Stimulated activated naive CD8-positive, alpha-beta T cell treated with anti-CD3 and anti-CD28 coated beads, Interleukin-15, Interleukin-2, amounts not matched to agents 100 ng/mL and 50 ng/mL, for 24 hours (primary cell): Measurements from ENCODE around the gene GORASP1.
"Not testable (repeated sequence)": the region's sequence is repeated elsewhere in the genome, so short reads cannot be mapped to it uniquely, and the experiment has no call there.

Source experiments
- H3K27ac Mint-ChIP-seq: one replicate; pipeline ENCODE4 v1.8.0; 2021; ENCODE audit warnings: mild to moderate bottlenecking, mixed read lengths
- H3K27me3 Mint-ChIP-seq: one replicate; pipeline ENCODE4 v1.8.0; 2021; ENCODE audit warnings: mixed read lengths
- H3K36me3 Mint-ChIP-seq: one replicate; pipeline ENCODE4 v1.8.0; 2021; ENCODE audit warnings: low read depth, mixed read lengths
- H3K4me1 Mint-ChIP-seq: one replicate; pipeline ENCODE4 v1.8.0; 2021; ENCODE audit warnings: low read depth, mixed read lengths
- H3K4me3 Mint-ChIP-seq: one replicate; pipeline ENCODE4 v1.8.0; 2021; ENCODE audit warnings: mild to moderate bottlenecking, mixed read lengths
- H3K9me3 Mint-ChIP-seq: one replicate; pipeline ENCODE4 v1.8.0; 2021; ENCODE audit warnings: mixed read lengths

GORASP1 gene

DNA sequence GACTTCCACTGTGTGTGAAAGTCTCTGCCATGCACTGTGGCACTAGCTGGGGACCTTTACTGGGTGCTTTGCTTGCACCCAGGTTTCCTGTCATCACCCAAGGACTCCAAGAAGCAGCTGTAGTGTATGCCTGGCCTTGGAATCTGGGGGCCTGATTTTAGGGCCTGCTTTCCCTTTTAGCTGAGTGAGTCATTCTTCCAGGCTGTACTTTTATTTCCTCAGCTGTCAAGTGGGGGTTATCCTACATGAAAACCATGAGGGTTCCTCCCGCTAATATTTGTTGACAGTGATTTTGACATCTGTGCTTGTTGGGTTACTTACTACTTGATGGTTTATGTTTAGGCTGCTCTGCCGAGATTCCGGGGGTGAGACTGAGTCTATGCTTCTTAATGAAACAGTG lies 18.5 kb downstream of the GORASP1 start:
- peaks cover 19% of the 10 kb centered on the region for H3K4me1 Mint-ChIP-seq
- no peak overlapping the region for H3K4me3 Mint-ChIP-seq
- no peaks in the 10 kb centered on the region for H3K9me3 Mint-ChIP-seq
- no peaks in the 10 kb centered on the region for H3K27me3 Mint-ChIP-seq
- H3K36me3 Mint-ChIP-seq = peaks cover 48% of the 10 kb centered on the region
- H3K27ac Mint-ChIP-seq = peak overlapping the region; percentile 24

DNA sequence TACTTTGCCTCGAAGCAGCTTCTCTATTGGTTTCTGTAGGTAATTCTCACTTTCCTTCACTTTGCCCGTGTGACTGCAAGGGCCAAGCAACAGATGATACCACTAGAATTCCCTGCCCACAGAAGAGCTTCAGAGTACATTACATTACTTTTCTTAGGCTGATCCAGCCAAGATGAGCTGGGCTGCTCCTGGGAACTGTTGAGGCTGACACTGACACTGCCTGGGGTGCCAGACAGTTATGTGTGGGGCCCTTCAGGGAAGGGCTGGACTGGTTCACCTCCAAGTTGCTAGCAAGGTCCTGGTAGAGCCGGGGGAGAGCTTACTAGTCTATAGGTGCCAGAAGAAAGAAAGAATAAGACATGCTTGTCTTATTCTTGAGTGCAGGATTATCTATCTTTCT lies 19.0 kb downstream of the GORASP1 start:
- no peak overlapping the region for H3K4me3 Mint-ChIP-seq
- no peak overlapping the region for H3K27ac Mint-ChIP-seq
- H3K27me3 Mint-ChIP-seq = no peaks in the 10 kb centered on the region
- peaks cover 22% of the 10 kb centered on the region for H3K4me1 Mint-ChIP-seq
- H3K36me3 Mint-ChIP-seq = peaks cover 46% of the 10 kb centered on the region
- H3K9me3 Mint-ChIP-seq = no peaks in the 10 kb centered on the region

DNA sequence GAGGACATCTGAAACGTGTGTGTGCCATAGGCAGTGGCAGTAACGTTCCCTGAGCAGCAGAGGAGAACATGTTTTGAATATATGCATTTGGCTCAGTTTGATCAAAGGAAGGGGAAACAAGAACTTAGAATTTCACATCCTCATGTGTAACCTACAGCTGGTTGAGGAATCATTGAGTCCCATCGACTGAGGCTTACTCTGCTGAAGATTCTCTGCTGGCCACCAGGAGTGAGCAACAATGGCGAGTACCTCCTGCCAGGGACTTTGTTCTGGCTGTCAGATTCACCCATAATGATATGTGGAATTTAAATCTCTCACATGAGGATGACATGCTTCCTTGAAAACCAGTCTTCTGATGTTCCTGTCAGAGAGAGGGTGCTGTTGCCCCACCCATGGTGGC lies 21.3 kb downstream of the GORASP1 start:
- Mint-ChIP-seq H3K36me3 (peaks cover 58% of the 10 kb centered on the region), H3K27ac (no peak overlapping the region), H3K4me3 (no peak overlapping the region), H3K27me3 (no peaks in the 10 kb centered on the region), H3K4me1 (peaks cover 35% of the 10 kb centered on the region), H3K9me3 (no peaks in the 10 kb centered on the region)

DNA sequence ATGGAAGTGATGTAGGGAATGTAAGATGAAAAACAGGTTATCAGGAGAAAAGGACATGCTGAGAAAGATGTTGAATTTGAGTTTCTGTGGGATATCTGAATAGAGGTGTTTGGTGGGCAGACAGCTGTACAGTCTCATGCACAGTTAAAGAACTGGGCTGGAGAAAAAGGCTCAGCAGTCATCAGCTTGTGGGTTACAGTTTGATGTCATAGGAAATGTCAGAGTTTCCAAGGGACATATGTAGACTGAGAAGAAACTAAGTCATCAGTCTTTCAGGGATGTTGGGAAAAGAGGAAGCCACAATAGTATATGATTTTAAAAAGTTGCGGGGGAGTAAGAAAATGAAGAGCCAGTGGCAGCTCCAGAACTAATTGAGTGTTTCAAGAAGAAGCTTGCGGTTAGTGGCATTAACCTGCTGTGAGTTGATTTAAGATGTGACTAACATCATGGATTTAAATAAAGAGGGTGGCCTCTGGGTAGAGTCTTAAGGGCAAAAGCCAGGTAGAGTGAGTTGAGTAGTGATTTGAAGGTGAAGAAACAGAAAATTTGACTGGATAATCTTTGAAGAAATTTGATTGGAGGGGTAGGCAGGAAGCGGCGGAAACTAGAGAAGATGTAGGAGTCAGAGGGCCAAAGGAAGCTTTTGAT lies 24.6 kb downstream of the GORASP1 start:
- H3K27ac Mint-ChIP-seq = peak overlapping the region; percentile 90
- no peaks in the 10 kb centered on the region for H3K27me3 Mint-ChIP-seq
- H3K9me3 Mint-ChIP-seq = no peaks in the 10 kb centered on the region
- H3K4me3 Mint-ChIP-seq = peak overlapping the region; percentile 37
- H3K4me1 Mint-ChIP-seq = peaks cover 23% of the 10 kb centered on the region
- peaks cover 48% of the 10 kb centered on the region for H3K36me3 Mint-ChIP-seq

DNA sequence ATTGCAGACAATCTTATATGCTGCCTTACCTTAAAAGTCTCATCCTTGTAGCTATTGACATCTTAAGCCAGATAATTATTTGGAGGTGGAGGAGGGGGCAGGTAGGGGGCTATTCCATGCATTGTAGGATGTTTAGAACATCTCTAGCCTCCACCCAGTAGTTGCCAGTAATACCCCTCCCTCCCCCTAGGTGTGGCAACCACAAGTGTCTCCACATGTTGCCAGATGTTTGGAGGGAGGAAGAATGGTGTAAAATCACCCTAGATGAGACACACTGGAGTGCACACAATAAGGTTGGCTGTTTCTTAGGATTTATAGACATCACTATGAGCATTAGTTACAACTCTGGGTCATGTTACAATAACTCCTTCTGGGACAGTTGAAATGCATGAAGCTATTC lies 27.4 kb downstream of the GORASP1 start:
- Mint-ChIP-seq H3K9me3 (no peaks in the 10 kb centered on the region), H3K27ac (peak overlapping the region; percentile 3), H3K36me3 (peaks cover 58% of the 10 kb centered on the region), H3K27me3 (no peaks in the 10 kb centered on the region), H3K4me1 (peaks cover 26% of the 10 kb centered on the region), H3K4me3 (no peak overlapping the region)

DNA sequence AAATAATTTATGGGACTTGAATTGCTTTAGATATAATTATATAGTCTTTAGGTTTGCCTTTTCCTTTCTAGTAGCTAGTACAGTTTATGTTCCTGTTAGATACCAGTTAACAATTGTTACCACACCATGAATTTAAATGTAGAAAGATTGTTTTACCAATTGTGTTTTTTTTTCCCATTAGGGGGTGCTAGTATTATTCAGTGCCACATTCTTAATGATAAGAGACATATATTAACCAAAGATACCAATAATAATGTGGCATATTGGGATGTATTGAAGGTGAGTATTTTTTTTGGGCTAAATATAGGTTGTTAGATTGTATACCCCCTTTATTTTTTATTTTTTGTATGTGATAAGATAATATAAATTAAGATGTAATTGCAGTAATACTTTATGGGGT lies 27.9 kb downstream of the GORASP1 start:
- no peak overlapping the region for H3K27ac Mint-ChIP-seq
- peaks cover 62% of the 10 kb centered on the region for H3K36me3 Mint-ChIP-seq
- no peak overlapping the region for H3K4me3 Mint-ChIP-seq
- H3K27me3 Mint-ChIP-seq = no peaks in the 10 kb centered on the region
- no peaks in the 10 kb centered on the region for H3K9me3 Mint-ChIP-seq
- peaks cover 26% of the 10 kb centered on the region for H3K4me1 Mint-ChIP-seq

DNA sequence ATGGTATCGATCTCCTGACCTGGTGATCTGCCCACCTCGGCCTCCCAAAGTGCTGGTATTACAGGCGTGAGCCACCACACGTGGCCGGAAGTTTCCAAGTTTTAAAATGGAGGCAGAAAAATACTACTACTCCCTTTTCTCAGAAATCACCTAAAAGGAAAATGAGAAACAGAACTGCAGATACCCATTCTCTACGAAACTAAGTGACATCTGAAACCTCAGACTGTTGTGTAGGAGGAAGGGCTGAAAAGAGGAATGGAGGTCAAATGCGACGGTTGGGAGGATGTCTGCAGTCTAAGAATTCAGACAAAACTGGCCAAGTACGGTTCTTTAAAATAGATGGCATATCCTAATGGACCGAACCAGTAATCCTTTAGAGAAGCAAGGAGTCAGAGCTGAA lies 31.5 kb downstream of the GORASP1 start:
- H3K4me1 Mint-ChIP-seq = peaks cover 5% of the 10 kb centered on the region
- H3K27ac Mint-ChIP-seq = no peak overlapping the region
- H3K36me3 Mint-ChIP-seq = peaks cover 62% of the 10 kb centered on the region
- H3K9me3 Mint-ChIP-seq = no peaks in the 10 kb centered on the region
- no peaks in the 10 kb centered on the region for H3K27me3 Mint-ChIP-seq
- H3K4me3 Mint-ChIP-seq = no peak overlapping the region

DNA sequence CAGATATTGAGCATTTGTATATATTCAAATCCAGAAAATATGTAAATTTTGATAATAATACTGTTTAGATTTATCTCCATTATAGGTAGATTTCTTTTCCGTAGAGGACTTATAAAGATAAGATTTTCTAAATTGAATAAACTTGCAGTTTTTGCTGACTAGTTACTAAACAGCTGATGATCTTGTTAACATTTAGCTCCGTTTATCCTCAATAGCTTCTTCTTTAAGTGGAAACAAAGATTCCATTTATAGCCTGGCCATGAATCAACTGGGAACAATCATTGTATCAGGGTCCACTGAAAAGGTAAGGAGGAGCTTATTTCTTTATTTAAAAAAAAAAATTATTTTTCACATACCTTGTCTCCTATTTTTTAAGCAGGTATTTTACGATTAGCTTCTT lies 38.9 kb downstream of the GORASP1 start:
- H3K4me3 Mint-ChIP-seq = no peak overlapping the region
- H3K27me3 Mint-ChIP-seq = no peaks in the 10 kb centered on the region
- H3K36me3 Mint-ChIP-seq = peaks cover 58% of the 10 kb centered on the region
- H3K9me3 Mint-ChIP-seq = no peaks in the 10 kb centered on the region
- no peak overlapping the region for H3K27ac Mint-ChIP-seq
- peaks cover 12% of the 10 kb centered on the region for H3K4me1 Mint-ChIP-seq

DNA sequence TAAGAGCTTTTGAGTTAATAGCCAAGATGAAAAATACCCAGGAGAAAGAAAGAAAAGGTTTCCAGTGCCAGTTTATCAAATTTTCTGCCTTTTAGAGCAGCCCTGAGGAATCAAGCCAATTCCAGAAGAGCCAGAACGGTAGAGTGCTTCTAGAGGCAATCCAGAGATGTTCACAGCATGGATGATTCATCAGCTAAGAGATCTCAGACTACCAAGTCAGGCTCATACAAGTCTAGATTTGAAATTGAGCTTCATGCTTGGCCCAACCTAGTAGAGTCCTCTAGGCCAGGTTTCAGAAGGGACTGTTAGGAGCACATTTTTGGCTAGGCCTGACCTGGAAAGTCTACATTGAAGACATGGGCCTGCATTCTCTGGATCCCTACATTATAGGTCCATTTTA lies 40.1 kb downstream of the GORASP1 start:
- Mint-ChIP-seq H3K4me3 (no peak overlapping the region), H3K36me3 (peaks cover 45% of the 10 kb centered on the region), H3K27ac (peak overlapping the region; percentile 9), H3K9me3 (no peaks in the 10 kb centered on the region), H3K4me1 (peaks cover 15% of the 10 kb centered on the region), H3K27me3 (no peaks in the 10 kb centered on the region)

DNA sequence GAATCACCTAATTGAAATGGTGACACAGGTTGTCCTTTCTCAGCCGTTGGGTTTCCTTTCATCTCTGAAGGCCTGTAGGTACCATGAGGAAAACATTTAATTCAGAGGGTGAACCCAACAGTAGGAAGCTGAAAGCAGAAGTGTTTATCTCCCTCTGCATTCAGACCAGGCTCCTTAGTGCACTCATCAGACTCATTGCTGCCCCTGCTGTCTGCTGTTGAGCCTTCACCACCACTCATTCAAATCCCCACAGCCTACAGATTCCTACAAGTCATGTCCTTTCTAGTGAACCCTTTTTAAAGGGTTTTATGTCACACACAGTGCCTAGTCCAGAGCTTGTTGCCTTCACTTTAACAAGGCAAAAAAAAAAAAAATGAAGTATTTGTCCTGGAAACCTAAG lies 42.2 kb downstream of the GORASP1 start:
- Mint-ChIP-seq H3K4me3 (no peak overlapping the region), H3K27ac (no peak overlapping the region)

DNA sequence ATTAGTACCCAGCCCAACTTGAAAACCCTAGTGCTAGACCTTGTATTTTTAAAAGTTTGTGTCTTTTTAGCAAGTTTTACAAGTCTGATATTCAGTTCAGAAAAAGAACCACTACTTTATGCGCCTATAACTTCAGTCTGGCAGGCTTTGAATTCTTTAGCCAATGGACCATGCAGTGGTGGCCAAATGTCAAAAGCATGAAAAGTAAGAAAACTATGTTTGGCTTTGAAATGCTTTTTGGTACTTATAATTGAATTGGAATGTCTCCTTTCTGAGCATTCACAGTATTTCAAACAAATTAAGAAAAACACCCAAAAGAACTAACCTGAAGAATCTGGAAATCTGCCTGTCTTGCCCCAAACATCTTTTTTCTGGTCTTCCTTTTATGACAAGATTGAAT lies 42.8 kb downstream of the GORASP1 start:
- peak overlapping the region; percentile 27 for H3K27ac Mint-ChIP-seq
- H3K4me3 Mint-ChIP-seq = no peak overlapping the region

More for the DNA sequence above, 42.2 kb downstream of the GORASP1 start:
- Mint-ChIP-seq H3K4me1 (peaks cover 26% of the 10 kb centered on the region), H3K9me3 (no peaks in the 10 kb centered on the region), H3K27me3 (no peaks in the 10 kb centered on the region), H3K36me3 (peaks cover 37% of the 10 kb centered on the region)

DNA sequence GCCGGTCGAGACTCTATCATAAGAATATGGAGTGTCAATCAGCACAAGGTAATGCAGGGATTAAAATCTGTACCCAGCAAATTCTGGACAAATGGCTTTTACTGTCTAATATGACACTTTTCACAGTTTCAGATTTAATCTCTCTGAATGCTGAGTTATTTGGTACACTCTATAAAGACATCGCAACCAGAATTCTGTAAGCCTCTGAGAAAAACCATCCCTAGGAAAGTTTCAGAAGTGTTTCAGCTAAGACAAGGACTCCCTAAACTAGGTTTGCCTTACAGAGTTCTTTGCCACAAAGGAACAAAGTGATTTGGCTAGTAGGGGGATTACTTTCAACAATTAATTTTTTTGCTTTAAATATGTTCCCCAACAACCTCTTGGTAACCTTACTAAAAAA lies 44.3 kb downstream of the GORASP1 start:
- Mint-ChIP-seq H3K4me1 (peaks cover 33% of the 10 kb centered on the region), H3K9me3 (no peaks in the 10 kb centered on the region), H3K36me3 (peaks cover 32% of the 10 kb centered on the region), H3K27ac (no peak overlapping the region), H3K27me3 (no peaks in the 10 kb centered on the region), H3K4me3 (no peak overlapping the region)

More for the DNA sequence above, 42.8 kb downstream of the GORASP1 start:
- H3K4me1 Mint-ChIP-seq = peaks cover 26% of the 10 kb centered on the region
- H3K27me3 Mint-ChIP-seq = no peaks in the 10 kb centered on the region
- H3K9me3 Mint-ChIP-seq = no peaks in the 10 kb centered on the region
- H3K36me3 Mint-ChIP-seq = peaks cover 37% of the 10 kb centered on the region

DNA sequence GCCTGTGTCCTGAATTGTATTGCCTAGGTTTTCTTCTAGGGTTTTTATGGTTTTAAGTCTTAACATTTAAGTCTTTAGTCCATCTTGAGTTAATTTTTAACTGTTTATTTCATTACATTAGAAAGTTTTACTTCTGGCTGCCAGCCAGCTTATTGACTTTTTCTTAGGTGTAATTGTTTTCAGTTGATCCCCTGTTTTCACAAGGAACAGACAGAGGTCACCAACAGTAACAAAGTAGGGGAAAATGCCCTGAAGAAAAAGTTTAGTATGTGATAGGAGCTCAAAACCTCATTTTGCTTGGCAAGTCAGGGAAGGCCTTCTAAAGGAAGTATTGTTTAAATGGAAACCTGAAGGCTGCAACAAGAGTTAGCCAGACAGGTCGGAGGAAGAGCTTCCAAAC lies 45.2 kb downstream of the GORASP1 start:
- Mint-ChIP-seq H3K9me3 (no peaks in the 10 kb centered on the region), H3K4me1 (peaks cover 33% of the 10 kb centered on the region), H3K27ac (no peak overlapping the region), H3K27me3 (no peaks in the 10 kb centered on the region), H3K4me3 (no peak overlapping the region), H3K36me3 (peaks cover 29% of the 10 kb centered on the region)

DNA sequence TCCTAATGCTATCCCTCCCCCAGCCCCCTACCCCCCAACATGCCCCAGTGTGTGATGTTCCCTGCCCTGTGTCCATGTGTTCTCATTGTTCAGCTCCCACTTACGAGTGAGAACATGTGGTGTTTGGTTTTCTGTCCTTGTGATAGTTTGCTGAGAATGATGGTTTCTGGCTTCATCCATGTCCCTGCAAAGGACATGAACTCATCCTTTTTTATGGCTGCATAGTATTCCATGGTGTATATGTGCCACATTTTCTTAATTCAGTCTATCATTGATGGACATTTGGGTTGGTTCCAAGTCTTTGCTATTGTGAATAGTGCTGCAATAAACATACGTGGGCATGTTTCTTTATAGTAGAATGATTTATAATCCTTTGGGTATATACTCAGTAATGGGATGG lies 46.2 kb downstream of the GORASP1 start:
- H3K27ac Mint-ChIP-seq, H3K9me3 Mint-ChIP-seq, H3K27me3 Mint-ChIP-seq, H3K4me3 Mint-ChIP-seq: not testable (repeated sequence)
- H3K4me1 Mint-ChIP-seq = peaks cover 41% of the 10 kb centered on the region
- peaks cover 21% of the 10 kb centered on the region for H3K36me3 Mint-ChIP-seq

DNA sequence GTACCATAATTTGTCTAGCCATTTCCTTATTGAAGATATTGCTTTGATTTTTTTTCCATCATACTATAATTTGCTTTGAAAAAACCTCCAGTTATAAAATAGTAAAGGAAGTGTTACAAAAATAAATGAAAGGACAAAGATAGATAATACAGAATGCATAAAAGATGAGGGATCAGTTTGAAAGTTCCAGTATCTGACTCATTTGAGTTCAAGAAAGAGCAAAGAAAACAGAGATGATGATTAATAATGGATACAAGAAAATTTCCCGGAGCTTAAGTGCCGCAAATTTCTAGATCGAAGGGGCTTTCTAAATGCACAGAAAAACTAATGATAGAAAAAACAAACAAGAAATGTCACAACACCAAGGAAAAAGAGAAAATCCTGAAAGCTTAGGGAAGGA lies 51.3 kb downstream of the GORASP1 start:
- Mint-ChIP-seq H3K27ac (no peak overlapping the region), H3K36me3 (peaks cover 9% of the 10 kb centered on the region), H3K27me3 (no peaks in the 10 kb centered on the region), H3K4me1 (peaks cover 46% of the 10 kb centered on the region), H3K4me3 (peak overlapping the region; percentile 4), H3K9me3 (no peaks in the 10 kb centered on the region)

DNA sequence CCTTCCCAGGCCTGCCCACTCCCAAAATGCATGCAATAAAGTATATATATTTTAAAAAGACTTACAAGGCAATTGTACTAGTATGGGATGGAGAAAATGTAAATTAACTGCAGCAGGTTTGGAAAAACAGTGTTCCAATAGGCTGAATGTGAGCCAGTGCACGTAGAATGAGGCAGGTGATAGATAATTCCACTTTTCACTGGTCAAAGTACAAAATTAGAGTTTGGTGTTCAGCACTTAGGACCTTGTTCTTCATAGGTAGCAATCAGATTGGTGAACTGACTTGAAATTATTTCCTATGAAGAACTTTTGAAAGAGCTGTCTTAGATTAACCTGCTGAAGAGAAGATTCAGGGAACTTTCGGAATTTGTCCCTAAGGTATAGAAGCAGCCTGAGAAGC lies 53.7 kb downstream of the GORASP1 start:
- Mint-ChIP-seq H3K4me3 (no peak overlapping the region), H3K27ac (no peak overlapping the region), H3K9me3 (no peaks in the 10 kb centered on the region), H3K36me3 (peaks cover 3% of the 10 kb centered on the region), H3K27me3 (no peaks in the 10 kb centered on the region), H3K4me1 (peaks cover 53% of the 10 kb centered on the region)
